NCI-H2196 (cell line): ENCODE measurements around the gene FAM83B.
"Not testable (repeated sequence)": the region's sequence is repeated elsewhere in the genome, so short reads cannot be mapped to it uniquely, and the experiment has no call there.

Experiments used
- DNase-seq: peaks from one replicate; lab custom pipeline; 2025; ENCODE audit not compliant: unreplicated experiment; lab: John Stamatoyannopoulos, UW

Gene FAM83B

GRCh38 chr6:54970337-54970736, 123.8 kb downstream of the FAM83B start:
- DNase-seq: no peak

- DNase-seq: no peak
Observed at GRCh38 chr6:54971825-54972224, 125.3 kb downstream of the FAM83B start.

GRCh38 chr6:54979161-54979560, 132.6 kb downstream of the FAM83B start:
- DNase-seq: not testable (repeated sequence)

- no peak for DNase-seq
Observed at GRCh38 chr6:54980511-54981275, 134.1 kb downstream of the FAM83B start.

- no peak for DNase-seq
Observed at GRCh38 chr6:54981276-54981609, 134.7 kb downstream of the FAM83B start.

- DNase-seq: no peak
Observed at GRCh38 chr6:54981647-54982046, 135.1 kb downstream of the FAM83B start.

- DNase-seq: no peak
Observed at GRCh38 chr6:54987633-54988290, 141.2 kb downstream of the FAM83B start.

GRCh38 chr6:54988576-54988975, 142.0 kb downstream of the FAM83B start:
- DNase-seq: no peak

- DNase-seq: no peak
Observed at GRCh38 chr6:54990001-54990400, 143.4 kb downstream of the FAM83B start.
